GM21526 (cell line): Measurements from ENCODE around the gene ESR2.

Experiments used
- ATAC-seq: cut with Tn5 transposase; IDR thresholded peaks from one replicate; pipeline ENCODE4 v1.9.1; 2021; ENCODE audit warnings: moderate library complexity; ENCODE audit not compliant: unreplicated experiment, low FRiP score

The ESR2 gene

GRCh38 chr14:64107438-64107837 is 186.7 kb downstream of the ESR2 start:
- ATAC-seq = no peak

- no peak for ATAC-seq
Observed at GRCh38 chr14:64098120-64098519, 196.1 kb downstream of the ESR2 start.

GRCh38 chr14:64095620-64096019 is 198.6 kb downstream of the ESR2 start:
- no peak for ATAC-seq

GRCh38 chr14:64092940-64093339 is 201.2 kb downstream of the ESR2 start:
- ATAC-seq = no peak

- no peak for ATAC-seq
Observed at GRCh38 chr14:64092338-64092737, 201.8 kb downstream of the ESR2 start.

GRCh38 chr14:64091217-64091616 is 203.0 kb downstream of the ESR2 start:
- ATAC-seq = no peak

GRCh38 chr14:64089920-64090319 is 204.3 kb downstream of the ESR2 start:
- no peak for ATAC-seq

- ATAC-seq = no peak
Observed at GRCh38 chr14:64088647-64088964, 205.6 kb downstream of the ESR2 start.

DNA sequence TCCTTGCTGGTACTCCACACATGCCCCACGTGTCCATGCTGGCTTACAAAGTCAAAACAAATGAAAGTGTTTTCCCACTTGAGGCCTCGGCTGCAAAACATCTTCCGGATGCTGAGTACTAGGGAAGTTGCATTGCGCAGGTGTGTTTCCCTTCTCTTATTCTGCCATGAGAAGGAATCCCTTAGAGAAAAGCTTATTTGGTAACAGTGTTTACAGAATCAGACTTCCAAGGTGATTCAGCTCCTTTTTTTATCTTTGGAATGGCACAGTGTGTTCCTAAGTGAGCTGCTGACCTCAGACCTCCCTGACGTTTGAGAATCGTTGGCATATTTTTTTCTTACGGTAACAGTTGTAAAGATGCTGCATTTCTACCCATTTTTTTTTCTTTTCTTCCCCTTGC is 211.3 kb downstream of the ESR2 start:
- ATAC-seq = no peak

DNA sequence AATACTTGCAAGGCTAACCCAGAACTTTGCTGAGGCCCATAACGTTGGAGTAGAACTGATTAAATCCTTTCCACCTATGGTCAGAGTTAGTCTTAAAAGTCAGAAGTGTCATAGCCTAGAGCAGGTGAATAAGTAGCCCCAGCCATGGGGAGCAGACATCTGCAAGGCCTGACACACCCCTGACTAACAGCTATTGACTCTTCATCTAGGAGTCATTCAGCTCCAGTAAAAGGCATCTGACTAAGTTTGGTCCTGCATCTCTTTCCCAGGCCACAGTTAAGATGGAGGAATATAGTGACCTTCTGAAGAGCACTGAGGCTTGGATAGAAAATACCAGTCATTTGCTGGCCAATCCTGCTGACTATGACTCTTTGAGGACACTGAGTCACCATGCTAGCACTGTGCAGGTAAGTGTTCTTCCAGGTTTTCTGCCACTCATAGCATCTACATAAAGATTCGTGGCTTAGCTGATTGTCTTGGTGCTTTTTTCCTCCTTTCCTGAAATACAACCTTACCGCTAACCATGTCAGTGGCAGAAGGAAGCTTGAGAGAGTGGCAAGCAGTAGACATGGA is 212.9 kb downstream of the ESR2 start:
- no peak for ATAC-seq

- no peak for ATAC-seq
Observed at GRCh38 chr14:64080452-64080851, 213.7 kb downstream of the ESR2 start.

- ATAC-seq = no peak
Observed at GRCh38 chr14:64075613-64076005, 218.6 kb downstream of the ESR2 start.

- no peak for ATAC-seq
Observed at GRCh38 chr14:64074961-64075612, 219.1 kb downstream of the ESR2 start.

DNA sequence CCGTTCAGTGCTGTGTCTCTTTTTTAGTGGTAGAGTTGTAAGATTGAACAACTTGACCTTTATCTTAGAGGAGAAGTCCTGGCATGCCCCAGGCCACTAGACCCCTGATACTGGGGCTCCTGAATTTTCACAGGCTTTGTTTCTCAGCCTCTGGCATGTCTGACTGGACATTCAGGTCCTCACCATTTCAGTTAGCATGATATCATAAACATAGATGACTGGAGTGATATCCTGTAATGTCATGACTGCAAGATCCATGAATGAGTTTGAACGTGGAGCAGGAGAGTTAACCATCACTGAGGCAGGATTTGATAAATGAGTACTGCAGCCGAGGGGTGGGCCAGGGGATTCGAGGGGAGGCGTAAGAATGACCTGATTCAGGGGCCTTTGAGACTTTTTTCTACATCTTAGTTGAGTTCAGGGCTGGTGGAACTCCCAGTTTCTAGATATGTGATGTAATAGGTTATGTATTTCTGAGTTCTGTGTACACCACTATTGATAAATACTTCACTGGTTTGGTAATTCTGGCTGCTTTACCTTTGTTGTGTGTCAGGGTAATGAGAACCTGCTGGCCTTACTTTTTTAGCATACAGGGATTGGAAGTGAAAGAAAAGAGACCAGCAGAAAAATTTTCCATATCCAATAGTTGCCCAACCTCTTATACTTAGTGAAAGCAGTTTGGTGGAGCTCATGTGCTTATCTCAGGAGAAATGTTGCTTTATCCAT is 224.4 kb downstream of the ESR2 start:
- ATAC-seq = no peak

DNA sequence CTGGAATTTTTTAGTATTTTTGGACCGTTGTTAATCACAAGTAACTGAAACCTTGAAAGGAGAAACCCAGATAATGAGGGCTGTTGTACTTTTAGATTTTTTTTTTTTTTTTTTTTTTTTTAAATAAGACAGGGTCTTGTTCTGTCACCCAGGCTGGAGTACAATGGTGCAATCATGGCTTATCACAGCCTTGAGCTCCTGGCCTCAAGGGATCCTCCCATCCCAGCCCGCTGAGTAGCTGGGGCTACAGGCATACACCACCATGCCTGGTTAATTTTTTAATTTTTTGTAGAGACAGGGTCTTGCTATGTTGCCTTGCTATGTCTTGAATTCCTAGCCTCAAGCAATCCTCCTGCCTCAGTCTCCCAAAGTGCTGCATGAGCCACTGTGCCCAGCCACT is 229.7 kb downstream of the ESR2 start:
- no peak for ATAC-seq

- no peak for ATAC-seq
Observed at GRCh38 chr14:64062381-64063115, 231.6 kb downstream of the ESR2 start.

DNA sequence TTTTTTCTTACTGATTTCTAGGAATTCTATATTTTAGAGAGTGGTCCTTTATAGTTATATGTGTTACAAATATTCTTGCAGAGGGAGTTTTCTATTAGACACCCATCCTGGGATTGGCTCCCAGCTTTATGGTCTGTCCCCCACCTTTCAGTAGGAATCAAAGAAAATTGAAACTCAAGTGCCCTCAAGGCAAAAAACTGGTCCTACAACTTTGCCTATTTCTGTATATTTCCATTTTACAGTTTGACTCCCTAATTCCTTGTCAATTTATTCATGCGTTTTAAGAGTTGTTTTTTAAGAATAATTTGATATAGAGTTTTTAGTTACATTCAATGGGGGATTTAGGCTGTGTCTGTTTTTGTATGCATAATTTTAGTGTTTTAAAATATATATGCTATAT is 232.5 kb downstream of the ESR2 start:
- no peak for ATAC-seq

DNA sequence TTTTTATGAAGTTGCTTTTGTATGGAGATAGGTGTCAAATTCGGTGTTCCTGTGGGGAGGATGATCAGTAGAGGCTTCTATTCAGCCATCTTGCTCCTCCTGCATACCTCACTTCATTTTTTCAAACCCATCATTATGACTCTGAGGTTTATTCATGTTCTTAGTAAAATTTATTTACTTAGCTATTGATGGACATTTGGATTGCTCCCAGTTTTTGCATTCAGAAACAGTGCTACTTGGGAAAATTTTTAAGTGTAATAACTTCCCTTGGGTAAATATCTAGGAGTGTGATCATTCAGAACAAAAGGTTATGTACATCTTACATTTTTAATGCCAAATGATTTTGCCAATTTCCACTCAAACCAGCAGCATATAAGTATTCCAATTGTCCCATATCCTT is 233.1 kb downstream of the ESR2 start:
- ATAC-seq = no peak

DNA sequence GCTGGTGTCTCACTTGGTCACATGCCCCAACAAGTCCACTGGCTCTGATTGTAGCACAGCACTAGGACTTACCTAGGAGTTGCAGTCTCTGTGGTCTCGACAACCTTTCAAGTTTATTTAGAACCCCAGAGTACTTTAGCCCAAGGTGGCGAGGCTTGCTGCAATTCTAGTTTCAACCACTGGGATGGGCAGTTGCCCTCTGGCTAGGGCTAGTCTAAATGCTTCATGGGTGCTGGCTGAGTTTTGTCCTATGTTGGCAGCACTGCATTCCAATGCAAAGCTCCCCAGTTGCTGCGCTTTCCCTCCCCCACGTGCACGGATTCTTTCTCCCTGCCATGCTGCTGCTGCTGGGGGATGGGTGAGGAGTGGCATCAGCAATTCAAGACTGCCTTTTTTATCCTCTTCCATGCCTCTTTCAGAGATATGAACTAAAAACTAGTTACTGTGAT is 233.5 kb downstream of the ESR2 start:
- ATAC-seq = no peak

DNA sequence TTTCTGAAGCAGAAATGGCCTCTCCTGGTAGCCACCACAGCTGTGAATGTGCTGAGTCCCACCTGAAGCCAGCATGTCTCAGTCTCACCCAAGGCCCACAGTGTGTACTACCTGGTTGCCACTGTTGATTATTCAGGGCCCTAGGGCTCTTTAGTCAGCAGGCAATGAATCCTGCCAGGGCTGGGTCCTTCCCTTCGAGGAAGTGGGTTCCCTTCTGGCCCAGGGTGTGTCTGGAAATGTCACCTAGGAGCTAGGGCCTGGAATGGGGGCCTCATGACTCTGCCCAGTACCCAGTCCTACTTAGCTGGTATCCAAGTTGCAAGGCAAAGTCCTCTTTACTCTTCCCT is 234.0 kb downstream of the ESR2 start:
- ATAC-seq = no peak

GRCh38 chr14:64059454-64060198 is 234.5 kb downstream of the ESR2 start:
- no peak for ATAC-seq
